ENCODE results near the gene CTDSP2.

The CTDSP2 gene

GRCh38 chr12:57849035-57849434, 2.5 kb upstream of the CTDSP2 start:
- Histone ChIP-seq H3K27me3 (peaks cover 59% of the 10 kb centered on the region), H3K4me3 (ENCODE audit: low read depth in 1 of 2, low read length in 1 of 2) (no peak overlapping the region), H3K27ac (no peak overlapping the region), H3K4me1 (ENCODE audit: control insufficient read depth in 1 of 2, insufficient read depth in 1 of 2, low read depth in 1 of 2, low read length in 1 of 2) (peaks cover 20 to 25% of the 10 kb centered on the region in 2 experiments), H3K36me3 (no peaks in the 10 kb centered on the region), H3K9me3 (no peaks in the 10 kb centered on the region)
- TF ChIP-seq, protein P1, sequence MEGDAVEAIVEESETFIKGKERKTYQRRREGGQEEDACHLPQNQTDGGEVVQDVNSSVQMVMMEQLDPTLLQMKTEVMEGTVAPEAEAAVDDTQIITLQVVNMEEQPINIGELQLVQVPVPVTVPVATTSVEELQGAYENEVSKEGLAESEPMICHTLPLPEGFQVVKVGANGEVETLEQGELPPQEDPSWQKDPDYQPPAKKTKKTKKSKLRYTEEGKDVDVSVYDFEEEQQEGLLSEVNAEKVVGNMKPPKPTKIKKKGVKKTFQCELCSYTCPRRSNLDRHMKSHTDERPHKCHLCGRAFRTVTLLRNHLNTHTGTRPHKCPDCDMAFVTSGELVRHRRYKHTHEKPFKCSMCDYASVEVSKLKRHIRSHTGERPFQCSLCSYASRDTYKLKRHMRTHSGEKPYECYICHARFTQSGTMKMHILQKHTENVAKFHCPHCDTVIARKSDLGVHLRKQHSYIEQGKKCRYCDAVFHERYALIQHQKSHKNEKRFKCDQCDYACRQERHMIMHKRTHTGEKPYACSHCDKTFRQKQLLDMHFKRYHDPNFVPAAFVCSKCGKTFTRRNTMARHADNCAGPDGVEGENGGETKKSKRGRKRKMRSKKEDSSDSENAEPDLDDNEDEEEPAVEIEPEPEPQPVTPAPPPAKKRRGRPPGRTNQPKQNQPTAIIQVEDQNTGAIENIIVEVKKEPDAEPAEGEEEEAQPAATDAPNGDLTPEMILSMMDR (IDR thresholded peaks at IDR 0.05): no peak

GRCh38 chr12:57848208-57848607, 1.7 kb upstream of the CTDSP2 start:
- Histone ChIP-seq H3K4me1 (ENCODE audit: control insufficient read depth in 1 of 2, insufficient read depth in 1 of 2, low read depth in 1 of 2, low read length in 1 of 2) (peaks cover 29 to 31% of the 10 kb centered on the region in 2 experiments), H3K36me3 (peaks cover 3% of the 10 kb centered on the region), H3K27ac (no peak overlapping the region), H3K9me3 (no peaks in the 10 kb centered on the region), H3K27me3 (peaks cover 50% of the 10 kb centered on the region), H3K4me3 (ENCODE audit: low read depth in 1 of 2, low read length in 1 of 2) (no peak overlapping the region)
- TF ChIP-seq, protein P1 (IDR thresholded peaks at IDR 0.05): no peak

GRCh38 chr12:57846285-57846576, 298 bp downstream of the CTDSP2 start:
- peaks cover 41% of the 10 kb centered on the region in 2 experiments for H3K4me1 ChIP-seq (ENCODE audit: control insufficient read depth in 1 of 2, insufficient read depth in 1 of 2, low read depth in 1 of 2, low read length in 1 of 2)
- H3K27ac ChIP-seq: peak overlapping the region; percentile 94
- H3K4me3 ChIP-seq (ENCODE audit: low read depth in 1 of 2, low read length in 1 of 2): peak overlapping the region; percentile 89 to 94
- peaks cover 31% of the 10 kb centered on the region for H3K27me3 ChIP-seq
- peaks cover 3% of the 10 kb centered on the region for H3K36me3 ChIP-seq
- no peaks in the 10 kb centered on the region for H3K9me3 ChIP-seq
- TF ChIP-seq, protein P1 (IDR thresholded peaks at IDR 0.05): no peak

- no peaks in the 10 kb centered on the region for H3K9me3 ChIP-seq
- TF ChIP-seq, protein P1 (IDR thresholded peaks at IDR 0.05): no peak
- H3K4me3 ChIP-seq (ENCODE audit: low read depth in 1 of 2, low read length in 1 of 2): peak overlapping the region; percentile 89 to 94
- peaks cover 3% of the 10 kb centered on the region for H3K36me3 ChIP-seq
- H3K27me3 ChIP-seq: peaks cover 25% of the 10 kb centered on the region
- H3K4me1 ChIP-seq (ENCODE audit: control insufficient read depth in 1 of 2, insufficient read depth in 1 of 2, low read depth in 1 of 2, low read length in 1 of 2): peaks cover 46% of the 10 kb centered on the region in 2 experiments
- peak overlapping the region; percentile 94 for H3K27ac ChIP-seq
Measured at GRCh38 chr12:57845478-57846284, 848 bp downstream of the CTDSP2 start.

DNA sequence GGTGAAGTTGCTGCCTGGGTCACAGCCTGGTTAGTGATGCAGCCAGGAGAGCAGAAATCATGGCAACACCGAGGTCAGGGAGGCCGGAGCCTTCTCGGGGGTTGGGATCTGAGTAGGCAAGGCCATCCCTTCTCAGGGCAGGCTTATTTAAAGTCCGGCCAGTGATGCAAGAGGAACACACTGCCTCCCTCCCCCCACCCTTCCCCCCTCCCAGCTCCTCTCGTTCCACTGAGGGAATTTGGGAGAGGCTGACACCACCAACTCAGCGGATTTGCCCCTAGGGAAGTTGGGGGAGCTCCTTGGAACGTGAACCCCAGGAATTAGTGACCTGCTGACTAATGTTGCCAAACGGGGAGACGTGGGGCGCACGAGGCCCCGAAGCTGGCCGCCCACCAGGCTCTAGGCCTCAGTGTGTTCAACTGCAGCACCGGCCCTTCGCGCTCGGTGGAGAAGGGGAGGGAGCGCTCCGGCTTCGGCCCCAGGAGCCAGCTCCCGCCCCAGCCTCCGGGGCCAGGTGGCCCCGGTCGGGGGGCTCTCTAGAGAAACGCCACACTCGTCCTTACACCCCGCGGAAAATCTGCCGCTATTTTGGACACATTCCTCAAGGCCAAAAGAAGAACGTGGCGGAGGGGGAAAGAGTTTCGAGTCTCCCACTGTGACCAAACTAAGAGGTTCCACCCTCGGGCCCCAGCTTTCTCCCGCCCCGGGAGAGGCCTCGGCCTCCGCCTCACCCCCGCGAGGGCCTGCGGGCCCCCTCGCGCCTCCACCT, 1.6 kb downstream of the CTDSP2 start:
- H3K27me3 ChIP-seq: peaks cover 17% of the 10 kb centered on the region
- H3K4me3 ChIP-seq (ENCODE audit: low read depth in 1 of 2, low read length in 1 of 2): peak overlapping the region; percentile 89 to 94
- H3K4me1 ChIP-seq (ENCODE audit: control insufficient read depth in 1 of 2, insufficient read depth in 1 of 2, low read depth in 1 of 2, low read length in 1 of 2): peaks cover 54% of the 10 kb centered on the region in 2 experiments
- TF ChIP-seq, protein P1 (IDR thresholded peaks at IDR 0.05): no peak
- peaks cover 9% of the 10 kb centered on the region for H3K36me3 ChIP-seq
- peak overlapping the region; percentile 94 for H3K27ac ChIP-seq
- H3K9me3 ChIP-seq: no peaks in the 10 kb centered on the region

All from neutrophil (primary cell).